ENCODE data around the gene SCGB2B2.
A peak's percentile ranks its signal among the peaks of the same experiment; 100 is the strongest.
"Not testable (repeated sequence)": the region's sequence is repeated elsewhere in the genome, so short reads cannot be mapped to it uniquely, and the experiment has no call there.

Gene SCGB2B2

DNA sequence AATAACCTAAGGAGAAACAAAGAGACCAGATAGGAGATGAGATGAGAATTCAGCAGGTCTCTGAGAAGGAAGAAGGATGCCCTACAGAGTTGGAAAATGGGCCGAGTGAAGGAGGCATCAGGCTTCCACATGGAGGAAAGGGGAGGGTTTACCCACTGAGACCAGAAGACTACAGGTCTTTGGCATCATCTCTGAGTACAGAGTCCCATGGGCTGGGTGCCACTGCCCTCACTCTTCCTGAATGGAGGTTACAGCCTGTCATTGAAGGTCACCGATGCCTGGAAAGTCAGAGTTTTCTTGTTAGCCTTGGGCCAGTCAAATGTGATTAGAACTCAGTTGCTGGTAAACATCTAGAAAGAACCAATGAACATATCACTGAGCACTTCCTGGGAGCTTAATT lies 10.4 kb upstream of the SCGB2B2 start:
- 100% methylated on average over 1 of the region's 2 CpGs for WGBS, 2 experiments (ENCODE audit: insufficient coverage in 2 of 2)
- Histone ChIP-seq H3K4me1 (ENCODE audit: control insufficient read depth, insufficient read depth, low read length, poor library complexity, severe bottlenecking) (no peaks in the 10 kb centered on the region), H3K36me3 (ENCODE audit: control insufficient read depth, insufficient read depth, low read length) (peaks cover 27% of the 10 kb centered on the region), H3K4me3 (ENCODE audit: extremely low read depth, insufficient read depth, low read length, poor library complexity, severe bottlenecking) (no peak overlapping the region), H3K27ac (ENCODE audit: low read depth, low read length, severe bottlenecking) (no peak overlapping the region), H3K9me3 (ENCODE audit: control insufficient read depth, low read length) (peaks cover 13% of the 10 kb centered on the region)

DNA sequence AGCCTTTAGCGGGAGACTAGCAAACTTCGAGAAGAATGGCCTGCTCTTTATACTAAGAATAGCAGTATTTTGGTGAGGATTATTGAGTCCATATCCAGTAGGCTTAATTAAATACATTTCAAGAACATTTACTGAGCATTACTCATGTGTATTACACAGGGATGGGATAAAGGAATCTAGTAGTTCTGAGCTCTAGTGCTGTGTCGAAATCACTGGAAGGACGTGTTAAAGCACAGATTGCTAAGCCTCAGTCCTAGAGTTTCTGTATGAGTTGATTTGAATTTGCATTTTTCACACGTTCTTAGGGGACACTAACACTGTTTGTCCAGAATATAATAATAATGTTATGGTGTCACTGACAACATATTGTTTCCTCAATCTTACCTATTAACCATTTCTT lies 9.5 kb upstream of the SCGB2B2 start:
- 88 to 90% methylated on average over 2 to 3 of the region's 5 CpGs for WGBS, 2 experiments (ENCODE audit: insufficient coverage in 2 of 2)
- no peaks in the 10 kb centered on the region for H3K4me1 ChIP-seq (ENCODE audit: control insufficient read depth, insufficient read depth, low read length, poor library complexity, severe bottlenecking)
- peaks cover 14% of the 10 kb centered on the region for H3K9me3 ChIP-seq (ENCODE audit: control insufficient read depth, low read length)
- no peak overlapping the region for H3K27ac ChIP-seq (ENCODE audit: low read depth, low read length, severe bottlenecking)
- H3K4me3 ChIP-seq (ENCODE audit: extremely low read depth, insufficient read depth, low read length, poor library complexity, severe bottlenecking) = no peak overlapping the region
- H3K36me3 ChIP-seq (ENCODE audit: control insufficient read depth, insufficient read depth, low read length) = peaks cover 34% of the 10 kb centered on the region

DNA sequence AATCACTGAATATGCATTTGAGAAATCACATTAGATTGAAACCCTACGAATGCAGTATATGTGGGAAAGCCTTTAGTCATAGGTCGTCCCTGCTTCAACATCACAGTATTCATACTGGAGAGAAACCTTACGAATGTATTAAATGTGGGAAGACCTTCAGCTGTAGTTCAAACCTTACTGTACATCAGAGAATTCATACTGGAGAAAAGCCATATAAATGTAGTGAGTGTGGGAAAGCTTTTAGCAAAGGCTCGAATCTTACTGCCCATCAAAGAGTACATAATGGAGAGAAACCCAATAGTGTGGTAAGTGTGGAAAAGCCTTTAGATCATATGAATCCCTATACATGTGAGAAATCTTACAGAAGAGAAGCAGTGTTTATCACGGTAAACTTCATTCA lies 8.3 kb upstream of the SCGB2B2 start:
- peaks cover 17% of the 10 kb centered on the region for H3K9me3 ChIP-seq (ENCODE audit: control insufficient read depth, low read length)
- H3K4me3 ChIP-seq (ENCODE audit: extremely low read depth, insufficient read depth, low read length, poor library complexity, severe bottlenecking); H3K27ac ChIP-seq (ENCODE audit: low read depth, low read length, severe bottlenecking); H3K4me1 ChIP-seq (ENCODE audit: control insufficient read depth, insufficient read depth, low read length, poor library complexity, severe bottlenecking): not testable (repeated sequence)
- no CpG with 5 or more reads among the region's 5 CpGs for WGBS, 2 experiments (ENCODE audit: insufficient coverage in 2 of 2)
- peaks cover 45% of the 10 kb centered on the region for H3K36me3 ChIP-seq (ENCODE audit: control insufficient read depth, insufficient read depth, low read length)

DNA sequence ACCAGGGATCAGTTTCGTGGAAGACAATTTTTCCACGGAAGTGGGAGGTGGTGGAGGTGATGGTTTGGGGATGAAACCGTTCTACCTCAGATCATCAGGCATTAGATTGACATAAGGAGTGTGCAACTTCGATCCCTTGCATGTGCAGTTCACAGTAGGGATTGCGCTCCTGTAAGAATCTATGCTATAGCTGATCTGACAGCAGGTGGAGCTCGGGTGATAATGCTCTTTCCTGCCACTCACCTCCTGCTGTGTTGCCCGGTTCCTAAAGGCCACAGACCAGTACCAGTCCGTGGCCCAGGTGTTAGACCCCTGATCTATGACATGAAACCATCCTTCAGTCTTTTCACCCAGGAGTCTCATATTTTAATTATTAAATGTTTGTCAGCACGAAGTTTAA lies 4.5 kb upstream of the SCGB2B2 start:
- H3K27ac ChIP-seq (ENCODE audit: low read depth, low read length, severe bottlenecking) = no peak overlapping the region
- 93 to 95% methylated on average over 5 to 7 of the region's 9 CpGs for WGBS, 2 experiments (ENCODE audit: insufficient coverage in 2 of 2)
- no peak overlapping the region for H3K4me3 ChIP-seq (ENCODE audit: extremely low read depth, insufficient read depth, low read length, poor library complexity, severe bottlenecking)
- no peaks in the 10 kb centered on the region for H3K4me1 ChIP-seq (ENCODE audit: control insufficient read depth, insufficient read depth, low read length, poor library complexity, severe bottlenecking)
- H3K9me3 ChIP-seq (ENCODE audit: control insufficient read depth, low read length) = peaks cover 17% of the 10 kb centered on the region
- peaks cover 64% of the 10 kb centered on the region for H3K36me3 ChIP-seq (ENCODE audit: control insufficient read depth, insufficient read depth, low read length)

DNA sequence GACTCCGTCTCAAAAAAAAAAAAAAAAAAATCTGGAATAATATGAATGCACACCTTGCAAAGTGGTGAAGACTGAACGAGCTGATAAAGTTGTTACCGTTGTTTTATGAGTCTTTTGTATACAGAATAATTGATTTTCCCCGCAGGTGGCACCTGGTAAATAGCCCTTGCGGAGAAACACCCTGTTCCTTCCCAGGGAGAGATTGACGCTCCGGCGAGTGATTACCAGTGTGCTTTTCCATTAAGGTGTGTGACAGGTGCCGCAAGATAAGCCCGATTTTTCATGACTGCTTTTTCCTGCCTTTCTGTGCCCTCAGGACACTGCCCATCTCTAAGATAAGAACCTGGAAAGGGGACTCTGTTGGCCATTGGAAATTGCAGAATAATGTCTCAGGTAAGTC lies 1.5 kb upstream of the SCGB2B2 start:
- Histone ChIP-seq H3K4me3 (ENCODE audit: extremely low read depth, insufficient read depth, low read length, poor library complexity, severe bottlenecking) (peak overlapping the region; percentile 57), H3K9me3 (ENCODE audit: control insufficient read depth, low read length) (peaks cover 4% of the 10 kb centered on the region), H3K27ac (ENCODE audit: low read depth, low read length, severe bottlenecking) (no peak overlapping the region), H3K4me1 (ENCODE audit: control insufficient read depth, insufficient read depth, low read length, poor library complexity, severe bottlenecking) (no peaks in the 10 kb centered on the region), H3K36me3 (ENCODE audit: control insufficient read depth, insufficient read depth, low read length) (peaks cover 46% of the 10 kb centered on the region)
- 77 to 91% methylated on average over 8 to 9 of the region's 10 CpGs for WGBS, 2 experiments (ENCODE audit: insufficient coverage in 2 of 2)

DNA sequence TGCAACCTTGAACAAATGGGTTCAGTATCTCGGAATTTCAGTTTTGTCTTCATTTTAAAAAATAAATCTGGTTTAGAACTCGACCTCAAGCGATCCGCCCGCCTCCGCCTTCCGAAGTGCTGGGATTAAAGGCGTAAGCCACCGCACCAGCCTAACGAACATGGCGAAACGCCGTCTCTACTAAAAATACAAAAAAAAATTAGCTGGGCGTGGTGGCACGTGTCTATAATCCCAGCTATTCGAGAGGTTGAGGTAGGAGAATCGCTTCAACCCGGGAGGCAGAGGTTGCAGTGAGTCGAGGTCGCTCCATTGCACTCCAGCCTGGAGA lies 1.1 kb upstream of the SCGB2B2 start:
- H3K4me1 ChIP-seq (ENCODE audit: control insufficient read depth, insufficient read depth, low read length, poor library complexity, severe bottlenecking) = no peaks in the 10 kb centered on the region
- H3K27ac ChIP-seq (ENCODE audit: low read depth, low read length, severe bottlenecking) = peak overlapping the region; percentile 90
- WGBS, 2 experiments (ENCODE audit: insufficient coverage in 2 of 2) = 21 to 29% methylated on average over 13 to 16 of the region's 20 CpGs
- H3K4me3 ChIP-seq (ENCODE audit: extremely low read depth, insufficient read depth, low read length, poor library complexity, severe bottlenecking) = peak overlapping the region; percentile 57
- peaks cover 43% of the 10 kb centered on the region for H3K36me3 ChIP-seq (ENCODE audit: control insufficient read depth, insufficient read depth, low read length)
- peaks cover 4% of the 10 kb centered on the region for H3K9me3 ChIP-seq (ENCODE audit: control insufficient read depth, low read length)

DNA sequence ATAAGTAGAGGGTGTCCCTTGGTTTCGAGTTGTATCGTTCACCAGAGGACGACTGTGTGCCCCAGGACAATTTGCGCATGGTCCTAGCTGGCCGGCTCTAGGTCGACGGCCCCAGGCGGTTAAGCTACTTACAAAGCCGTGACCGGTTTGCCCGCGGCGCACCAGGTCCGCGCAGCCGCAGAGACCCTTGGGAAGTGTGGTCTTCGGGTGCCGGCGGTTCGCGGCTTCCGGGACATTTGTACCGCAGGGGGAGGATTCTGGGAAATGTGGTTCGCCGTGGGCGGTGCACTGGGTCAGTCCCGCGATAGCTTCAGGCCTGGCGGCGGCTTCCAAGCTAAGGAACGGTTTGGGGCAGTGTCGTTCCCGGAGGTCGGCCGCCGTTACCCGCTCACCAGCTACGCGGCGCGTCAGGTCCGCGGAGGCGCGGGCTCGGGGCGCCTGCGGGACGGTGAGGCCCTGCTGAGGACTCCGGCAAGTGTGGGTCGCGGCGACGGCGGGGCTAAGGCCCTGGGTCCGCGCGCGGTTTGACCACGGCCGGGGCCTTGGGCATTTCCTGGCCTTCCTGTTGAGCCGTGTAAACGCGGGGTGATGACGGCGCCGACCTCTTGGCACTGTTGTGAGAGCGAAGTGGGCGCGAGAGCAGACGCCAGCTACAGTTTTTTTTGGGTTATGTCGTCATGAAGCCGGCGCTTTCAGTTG lies 576 bp upstream of the SCGB2B2 start, which contains the start of gene ZNF302:
ZNF302 (plus strand) TSS at position 293 of the 699 bp plus-strand sequence. CDS start 1,127 bp downstream, outside the sequence.
- 0 to 1% methylated on average over 61 to 65 of the region's 74 CpGs for WGBS, 2 experiments (ENCODE audit: insufficient coverage in 2 of 2)
- Histone ChIP-seq H3K4me3 (ENCODE audit: extremely low read depth, insufficient read depth, low read length, poor library complexity, severe bottlenecking) (peak within 1 kb of the TSS; percentile 57), H3K36me3 (ENCODE audit: control insufficient read depth, insufficient read depth, low read length) (peaks cover 38% of the 10 kb centered on the region), H3K27ac (ENCODE audit: low read depth, low read length, severe bottlenecking) (peak within 1 kb of the TSS; percentile 90), H3K4me1 (ENCODE audit: control insufficient read depth, insufficient read depth, low read length, poor library complexity, severe bottlenecking) (no peaks in the 10 kb centered on the region), H3K9me3 (ENCODE audit: control insufficient read depth, low read length) (peaks cover 4% of the 10 kb centered on the region)

DNA sequence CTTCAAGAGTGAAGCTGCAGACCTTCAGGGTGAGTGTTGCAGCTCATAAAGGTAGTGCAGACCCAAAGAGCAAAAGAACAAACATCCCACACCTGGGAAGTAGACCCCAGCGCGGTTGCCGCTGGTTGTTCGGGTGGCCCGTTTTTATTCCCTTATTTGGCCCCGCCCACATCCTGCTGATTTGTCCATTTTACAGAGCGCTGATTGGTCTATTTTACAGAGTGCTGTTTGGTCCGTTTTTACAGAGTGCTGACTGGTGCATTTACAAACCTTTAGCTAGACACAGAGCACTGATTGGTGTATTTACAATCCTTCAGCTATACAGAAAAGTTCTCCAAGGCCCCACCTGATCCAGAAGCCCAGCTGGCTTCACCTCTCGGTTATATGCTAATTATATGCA lies 1.0 kb downstream of the SCGB2B2 start:
- no peaks in the 10 kb centered on the region for H3K4me1 ChIP-seq (ENCODE audit: control insufficient read depth, insufficient read depth, low read length, poor library complexity, severe bottlenecking)
- no peak overlapping the region for H3K27ac ChIP-seq (ENCODE audit: low read depth, low read length, severe bottlenecking)
- H3K36me3 ChIP-seq (ENCODE audit: control insufficient read depth, insufficient read depth, low read length) = peaks cover 26% of the 10 kb centered on the region
- WGBS, 2 experiments (ENCODE audit: insufficient coverage in 2 of 2) = 93 to 96% methylated on average over 9 of the region's 9 CpGs
- H3K9me3 ChIP-seq (ENCODE audit: control insufficient read depth, low read length) = no peaks in the 10 kb centered on the region
- H3K4me3 ChIP-seq (ENCODE audit: extremely low read depth, insufficient read depth, low read length, poor library complexity, severe bottlenecking) = no peak overlapping the region

DNA sequence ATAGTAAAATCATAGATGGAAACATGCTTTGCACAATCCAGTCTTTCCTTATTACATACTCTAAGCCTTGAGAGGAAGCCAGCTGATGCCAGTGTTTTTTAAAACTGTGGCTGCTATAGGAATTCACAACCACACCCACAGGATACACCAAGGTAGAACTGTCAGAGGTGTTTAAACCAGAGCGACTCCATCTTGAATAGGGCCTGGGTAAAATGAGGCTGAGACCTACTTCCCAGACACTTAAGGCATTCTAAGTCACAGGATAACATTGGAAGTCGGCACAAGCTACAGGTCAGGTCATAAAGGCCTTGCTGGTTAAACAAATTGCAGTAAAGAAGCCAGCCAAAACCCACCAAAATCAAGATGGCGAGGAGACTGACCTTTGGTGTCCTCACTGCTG lies 1.7 kb downstream of the SCGB2B2 start:
- Histone ChIP-seq H3K4me1 (ENCODE audit: control insufficient read depth, insufficient read depth, low read length, poor library complexity, severe bottlenecking) (no peaks in the 10 kb centered on the region), H3K4me3 (ENCODE audit: extremely low read depth, insufficient read depth, low read length, poor library complexity, severe bottlenecking) (no peak overlapping the region), H3K36me3 (ENCODE audit: control insufficient read depth, insufficient read depth, low read length) (peaks cover 19% of the 10 kb centered on the region), H3K27ac (ENCODE audit: low read depth, low read length, severe bottlenecking) (no peak overlapping the region), H3K9me3 (ENCODE audit: control insufficient read depth, low read length) (no peaks in the 10 kb centered on the region)
- WGBS, 2 experiments (ENCODE audit: insufficient coverage in 2 of 2) = 95 to 100% methylated on average over 2 of the region's 3 CpGs

DNA sequence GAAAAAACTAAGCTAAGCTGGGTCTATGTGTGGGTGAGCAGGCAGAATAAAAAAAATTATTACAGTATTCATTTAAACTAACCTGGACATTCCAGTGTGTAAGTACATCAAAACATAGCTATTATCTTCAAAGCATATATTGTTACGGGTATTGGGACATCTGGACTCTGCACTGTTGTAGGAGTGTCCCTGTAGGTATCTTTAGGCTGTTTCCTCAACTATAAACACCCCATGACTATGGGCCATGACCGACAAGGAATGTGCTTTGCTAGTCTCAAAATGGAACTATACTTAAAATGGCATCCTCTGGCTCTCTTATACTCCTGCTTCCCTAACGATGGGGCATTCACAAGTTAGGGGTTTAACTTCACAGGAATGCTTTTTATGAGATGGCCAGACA lies 3.4 kb downstream of the SCGB2B2 start:
- H3K4me1 ChIP-seq (ENCODE audit: control insufficient read depth, insufficient read depth, low read length, poor library complexity, severe bottlenecking) = no peaks in the 10 kb centered on the region
- H3K9me3 ChIP-seq (ENCODE audit: control insufficient read depth, low read length) = no peaks in the 10 kb centered on the region
- peaks cover 2% of the 10 kb centered on the region for H3K36me3 ChIP-seq (ENCODE audit: control insufficient read depth, insufficient read depth, low read length)
- no peak overlapping the region for H3K27ac ChIP-seq (ENCODE audit: low read depth, low read length, severe bottlenecking)
- no peak overlapping the region for H3K4me3 ChIP-seq (ENCODE audit: extremely low read depth, insufficient read depth, low read length, poor library complexity, severe bottlenecking)
- WGBS, 2 experiments (ENCODE audit: insufficient coverage in 2 of 2) = 50 to 56% methylated on average over 1 to 2 of the region's 3 CpGs

DNA sequence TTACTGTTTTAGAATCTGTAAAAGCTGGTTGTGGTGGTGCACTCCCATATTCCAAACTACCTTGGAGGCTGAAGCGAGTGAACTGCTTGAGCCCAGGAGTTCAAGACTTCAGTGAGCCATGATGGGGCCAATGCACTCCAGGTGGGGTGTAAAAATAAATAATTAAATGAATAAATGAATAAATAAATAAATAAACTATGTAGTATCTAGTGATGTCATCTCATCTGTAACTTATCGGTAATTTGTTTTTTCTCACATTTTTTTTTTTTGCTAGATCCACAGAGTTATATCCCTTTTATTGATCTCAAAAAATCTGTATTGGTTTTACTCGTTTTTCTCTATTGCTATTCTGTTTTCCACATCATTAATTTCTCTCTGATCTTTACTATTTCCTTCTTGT lies 5.0 kb downstream of the SCGB2B2 start:
- no peak overlapping the region for H3K4me3 ChIP-seq (ENCODE audit: extremely low read depth, insufficient read depth, low read length, poor library complexity, severe bottlenecking)
- H3K27ac ChIP-seq (ENCODE audit: low read depth, low read length, severe bottlenecking) = no peak overlapping the region
- WGBS, 2 experiments (ENCODE audit: insufficient coverage in 2 of 2) = no CpG with 5 or more reads among the region's 3 CpGs

More for the DNA sequence above, 5.0 kb downstream of the SCGB2B2 start:
- H3K9me3 ChIP-seq (ENCODE audit: control insufficient read depth, low read length) = no peaks in the 10 kb centered on the region
- H3K4me1 ChIP-seq (ENCODE audit: control insufficient read depth, insufficient read depth, low read length, poor library complexity, severe bottlenecking) = no peaks in the 10 kb centered on the region
- H3K36me3 ChIP-seq (ENCODE audit: control insufficient read depth, insufficient read depth, low read length) = no peaks in the 10 kb centered on the region
